ENCODE measurements around the gene TTC27. TPM values are rescaled to one million over a fixed set of nuclear protein-coding genes. Genes with fewer than 3 reads are reported as not detected.
"Not testable (repeated sequence)": the region's sequence is repeated elsewhere in the genome, so short reads cannot be mapped to it uniquely, and the experiment has no call there.

Gene TTC27
- total RNA-seq, 1 experiment from 2014 or later: 25.1 TPM

GRCh38 chr2:32723467-32724079 lies 95.7 kb downstream of the TTC27 start:
- DNase-seq (ENCODE audit: low spot score) (no peak), ATAC-seq (no peak)
- ChIA-PET POLR2A (no interaction called here), CTCF (no interaction called here)
- peaks cover 32% of the 10 kb centered on the region for H3K36me3 Mint-ChIP-seq
- H3K9me3 Mint-ChIP-seq: peaks cover 26% of the 10 kb centered on the region
- H3K4me3 Mint-ChIP-seq: no peak overlapping the region
- no peaks in the 10 kb centered on the region for H3K4me1 Mint-ChIP-seq
- H3K27ac Mint-ChIP-seq: no peak overlapping the region
- TF ChIP-seq RORB (CRISPR knock-in tag; IDR thresholded peaks at IDR 0.05) (no peak), ZNF219 (CRISPR knock-in tag; IDR thresholded peaks at IDR 0.05; ENCODE audit: borderline replicate concordance) (no peak), IRF2 (CRISPR knock-in tag; IDR thresholded peaks at IDR 0.05; ENCODE audit: borderline replicate concordance, low read depth) (no peak), ZNF671 (CRISPR knock-in tag; IDR thresholded peaks at IDR 0.05) (no peak), ZNF512 (CRISPR knock-in tag; IDR thresholded peaks at IDR 0.05; ENCODE audit: borderline replicate concordance) (no peak), JUN (CRISPR knock-in tag; IDR thresholded peaks at IDR 0.05) (no peak), FOXP1 (CRISPR knock-in tag; IDR thresholded peaks at IDR 0.05; ENCODE audit: borderline replicate concordance) (no peak), NFE2L1 (CRISPR knock-in tag; IDR thresholded peaks at IDR 0.05) (no peak), STAT6 (CRISPR knock-in tag; conservative IDR thresholded peaks at IDR 0.05; ENCODE audit: low read depth) (no peak), GRHL2 (CRISPR knock-in tag; IDR thresholded peaks at IDR 0.05; ENCODE audit: insufficient replicate concordance, severe bottlenecking) (no peak), GTF2I (CRISPR knock-in tag; conservative IDR thresholded peaks at IDR 0.05) (no peak), SP1 (CRISPR knock-in tag; conservative IDR thresholded peaks at IDR 0.05) (no peak)
- TF ChIP-seq, protein P1, sequence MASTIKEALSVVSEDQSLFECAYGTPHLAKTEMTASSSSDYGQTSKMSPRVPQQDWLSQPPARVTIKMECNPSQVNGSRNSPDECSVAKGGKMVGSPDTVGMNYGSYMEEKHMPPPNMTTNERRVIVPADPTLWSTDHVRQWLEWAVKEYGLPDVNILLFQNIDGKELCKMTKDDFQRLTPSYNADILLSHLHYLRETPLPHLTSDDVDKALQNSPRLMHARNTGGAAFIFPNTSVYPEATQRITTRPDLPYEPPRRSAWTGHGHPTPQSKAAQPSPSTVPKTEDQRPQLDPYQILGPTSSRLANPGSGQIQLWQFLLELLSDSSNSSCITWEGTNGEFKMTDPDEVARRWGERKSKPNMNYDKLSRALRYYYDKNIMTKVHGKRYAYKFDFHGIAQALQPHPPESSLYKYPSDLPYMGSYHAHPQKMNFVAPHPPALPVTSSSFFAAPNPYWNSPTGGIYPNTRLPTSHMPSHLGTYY (CRISPR knock-in tag; IDR thresholded peaks at IDR 0.05): no peak
- TF ChIP-seq, protein P2, sequence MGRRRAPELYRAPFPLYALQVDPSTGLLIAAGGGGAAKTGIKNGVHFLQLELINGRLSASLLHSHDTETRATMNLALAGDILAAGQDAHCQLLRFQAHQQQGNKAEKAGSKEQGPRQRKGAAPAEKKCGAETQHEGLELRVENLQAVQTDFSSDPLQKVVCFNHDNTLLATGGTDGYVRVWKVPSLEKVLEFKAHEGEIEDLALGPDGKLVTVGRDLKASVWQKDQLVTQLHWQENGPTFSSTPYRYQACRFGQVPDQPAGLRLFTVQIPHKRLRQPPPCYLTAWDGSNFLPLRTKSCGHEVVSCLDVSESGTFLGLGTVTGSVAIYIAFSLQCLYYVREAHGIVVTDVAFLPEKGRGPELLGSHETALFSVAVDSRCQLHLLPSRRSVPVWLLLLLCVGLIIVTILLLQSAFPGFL (CRISPR knock-in tag; IDR thresholded peaks at IDR 0.05; ENCODE audit: borderline replicate concordance): no peak
- TF ChIP-seq, protein P3, sequence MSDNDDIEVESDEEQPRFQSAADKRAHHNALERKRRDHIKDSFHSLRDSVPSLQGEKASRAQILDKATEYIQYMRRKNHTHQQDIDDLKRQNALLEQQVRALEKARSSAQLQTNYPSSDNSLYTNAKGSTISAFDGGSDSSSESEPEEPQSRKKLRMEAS (CRISPR knock-in tag; IDR thresholded peaks at IDR 0.05): no peak
- TF ChIP-seq, protein P4, sequence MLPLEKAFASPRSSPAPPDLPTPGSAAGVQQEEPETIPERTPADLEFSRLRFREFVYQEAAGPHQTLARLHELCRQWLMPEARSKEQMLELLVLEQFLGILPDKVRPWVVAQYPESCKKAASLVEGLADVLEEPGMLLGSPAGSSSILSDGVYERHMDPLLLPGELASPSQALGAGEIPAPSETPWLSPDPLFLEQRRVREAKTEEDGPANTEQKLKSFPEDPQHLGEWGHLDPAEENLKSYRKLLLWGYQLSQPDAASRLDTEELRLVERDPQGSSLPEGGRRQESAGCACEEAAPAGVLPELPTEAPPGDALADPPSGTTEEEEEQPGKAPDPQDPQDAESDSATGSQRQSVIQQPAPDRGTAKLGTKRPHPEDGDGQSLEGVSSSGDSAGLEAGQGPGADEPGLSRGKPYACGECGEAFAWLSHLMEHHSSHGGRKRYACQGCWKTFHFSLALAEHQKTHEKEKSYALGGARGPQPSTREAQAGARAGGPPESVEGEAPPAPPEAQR (CRISPR knock-in tag; IDR thresholded peaks at IDR 0.05): no peak
- TF ChIP-seq, protein P5, sequence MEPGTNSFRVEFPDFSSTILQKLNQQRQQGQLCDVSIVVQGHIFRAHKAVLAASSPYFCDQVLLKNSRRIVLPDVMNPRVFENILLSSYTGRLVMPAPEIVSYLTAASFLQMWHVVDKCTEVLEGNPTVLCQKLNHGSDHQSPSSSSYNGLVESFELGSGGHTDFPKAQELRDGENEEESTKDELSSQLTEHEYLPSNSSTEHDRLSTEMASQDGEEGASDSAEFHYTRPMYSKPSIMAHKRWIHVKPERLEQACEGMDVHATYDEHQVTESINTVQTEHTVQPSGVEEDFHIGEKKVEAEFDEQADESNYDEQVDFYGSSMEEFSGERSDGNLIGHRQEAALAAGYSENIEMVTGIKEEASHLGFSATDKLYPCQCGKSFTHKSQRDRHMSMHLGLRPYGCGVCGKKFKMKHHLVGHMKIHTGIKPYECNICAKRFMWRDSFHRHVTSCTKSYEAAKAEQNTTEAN (CRISPR knock-in tag; IDR thresholded peaks at IDR 0.05): no peak
- TF ChIP-seq, protein P6, sequence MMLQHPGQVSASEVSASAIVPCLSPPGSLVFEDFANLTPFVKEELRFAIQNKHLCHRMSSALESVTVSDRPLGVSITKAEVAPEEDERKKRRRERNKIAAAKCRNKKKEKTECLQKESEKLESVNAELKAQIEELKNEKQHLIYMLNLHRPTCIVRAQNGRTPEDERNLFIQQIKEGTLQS (CRISPR knock-in tag; conservative IDR thresholded peaks at IDR 0.05): no peak
- no peaks in the 10 kb centered on the region for H3K27me3 Mint-ChIP-seq (ENCODE audit: low read depth)

DNA sequence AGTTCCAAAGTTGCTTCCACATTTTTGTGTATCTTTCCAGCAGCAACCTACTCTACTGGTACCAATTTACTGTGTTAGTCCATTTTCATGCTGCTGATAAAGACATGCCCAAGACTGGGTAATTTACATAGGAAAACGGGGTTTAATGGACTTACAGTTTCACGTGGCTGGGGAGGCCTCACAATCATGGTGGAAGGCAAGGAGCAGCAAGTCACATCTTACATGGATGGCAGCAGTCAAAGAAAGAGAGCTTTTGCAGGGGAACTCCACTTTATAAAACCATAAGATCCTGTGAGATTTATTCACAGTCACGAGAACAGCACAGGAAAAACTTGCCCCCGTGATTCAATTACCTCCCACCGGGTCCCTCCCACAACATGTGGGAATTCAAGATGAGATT lies 98.8 kb downstream of the TTC27 start:
- DNase-seq (ENCODE audit: low spot score); ATAC-seq; POLR2A ChIA-PET; H3K27me3 Mint-ChIP-seq (ENCODE audit: low read depth); CTCF ChIA-PET; H3K27ac Mint-ChIP-seq; H3K4me3 Mint-ChIP-seq: not testable (repeated sequence)
- Mint-ChIP-seq H3K4me1 (peaks cover 16% of the 10 kb centered on the region), H3K9me3 (peaks cover 26% of the 10 kb centered on the region), H3K36me3 (peaks cover 32% of the 10 kb centered on the region)

Measured in WTC11 (cell line).